8988T (cell line): ENCODE results near the gene PSTPIP1.
A peak's percentile ranks its signal among the peaks of the same experiment; 100 is the strongest.
"Not testable (repeated sequence)": the region's sequence is repeated elsewhere in the genome, so short reads cannot be mapped to it uniquely, and the experiment has no call there.

Source experiments
- DNase-seq: peaks from one replicate; pipeline ENCODE4 v3.0.0; 2011

The PSTPIP1 gene

GRCh38 chr15:76994971-76995945, at the start of gene PSTPIP1:
TSS of gene PSTPIP1 (plus strand) at chr15:76995126. CDS start at chr15:76995574, 448 bp downstream.
- no peak for DNase-seq

- DNase-seq, result no peak
Observed at GRCh38 chr15:76945494-76946093, 49.3 kb upstream of the PSTPIP1 start.

- DNase-seq, result no peak
Observed at GRCh38 chr15:76947454-76947853, 47.5 kb upstream of the PSTPIP1 start.

GRCh38 chr15:76951220-76951619, 43.7 kb upstream of the PSTPIP1 start:
- DNase-seq, result no peak

GRCh38 chr15:76953913-76954312, 41.0 kb upstream of the PSTPIP1 start:
- DNase-seq, result no peak

- DNase-seq, result no peak
Observed at GRCh38 chr15:76954744-76955143, 40.2 kb upstream of the PSTPIP1 start.

- no peak for DNase-seq
Observed at GRCh38 chr15:76961268-76962011, 33.5 kb upstream of the PSTPIP1 start.

- DNase-seq, result no peak
Observed at GRCh38 chr15:76962337-76963013, 32.5 kb upstream of the PSTPIP1 start.

- DNase-seq, result no peak
Observed at GRCh38 chr15:76963596-76963995, 31.3 kb upstream of the PSTPIP1 start.

GRCh38 chr15:76964157-76964556, 30.8 kb upstream of the PSTPIP1 start:
- DNase-seq, result no peak

- DNase-seq, result not testable (repeated sequence)
Observed at GRCh38 chr15:76966051-76966450, 28.9 kb upstream of the PSTPIP1 start.

GRCh38 chr15:76967067-76967466, 27.9 kb upstream of the PSTPIP1 start:
- no peak for DNase-seq

- no peak for DNase-seq
Observed at GRCh38 chr15:76968306-76968705, 26.6 kb upstream of the PSTPIP1 start.

- no peak for DNase-seq
Observed at GRCh38 chr15:76972389-76973361, 22.3 kb upstream of the PSTPIP1 start.

GRCh38 chr15:76973362-76973743, 21.6 kb upstream of the PSTPIP1 start:
- peak; percentile 29 for DNase-seq

GRCh38 chr15:76973906-76974305, 21.0 kb upstream of the PSTPIP1 start:
- DNase-seq, result no peak

- DNase-seq, result no peak
Observed at GRCh38 chr15:76974456-76975036, 20.4 kb upstream of the PSTPIP1 start.

GRCh38 chr15:76976141-76976540, 18.8 kb upstream of the PSTPIP1 start:
- DNase-seq, result no peak

GRCh38 chr15:76976572-76977270, 18.2 kb upstream of the PSTPIP1 start:
- no peak for DNase-seq

GRCh38 chr15:76978522-76979330, 16.2 kb upstream of the PSTPIP1 start:
- no peak for DNase-seq
